Measurements from ENCODE around the gene NOC2L.

NOC2L gene

GRCh38 chr1:924656-925560, 34.1 kb downstream of the NOC2L start:
- Histone ChIP-seq H3K4me3 (IDR thresholded peaks at IDR 0.05; ENCODE audit: insufficient read depth, low read depth, low read length) (no peak overlapping the region), H3K4me1 (ENCODE audit: low read depth, poor library complexity, severe bottlenecking) (peaks cover 28% of the 10 kb centered on the region), H4K20me1 (ENCODE audit: insufficient read depth) (no peaks in the 10 kb centered on the region), H3K27ac (no peak overlapping the region), H3K4me2 (peak overlapping the region; percentile 33; the same call in 1 of the 2 replicates), H3K79me2 (ENCODE audit: insufficient read depth, low read depth) (no peaks in the 10 kb centered on the region), H3K9ac (no peak overlapping the region), H3K27me3 (ENCODE audit: insufficient read depth, low read depth) (peaks cover 96% of the 10 kb centered on the region), H3K36me3 (ENCODE audit: insufficient read depth) (no peaks in the 10 kb centered on the region), H2AFZ (ENCODE audit: low read depth) (no peak overlapping the region; the same call in 1 of the 2 replicates)
- TF ChIP-seq CTCF (conservative IDR thresholded peaks at IDR 0.05; ENCODE audit: low read depth, low read length): no peak

GRCh38 chr1:923991-924655, 34.9 kb downstream of the NOC2L start:
- no peak for TF ChIP-seq CTCF (conservative IDR thresholded peaks at IDR 0.05; ENCODE audit: low read depth, low read length)
- H3K4me3 ChIP-seq (IDR thresholded peaks at IDR 0.05; ENCODE audit: insufficient read depth, low read depth, low read length): no peak overlapping the region
- H4K20me1 ChIP-seq (ENCODE audit: insufficient read depth): no peaks in the 10 kb centered on the region
- H3K36me3 ChIP-seq (ENCODE audit: insufficient read depth): no peaks in the 10 kb centered on the region
- H3K79me2 ChIP-seq (ENCODE audit: insufficient read depth, low read depth): no peaks in the 10 kb centered on the region
- peaks cover 96% of the 10 kb centered on the region for H3K27me3 ChIP-seq (ENCODE audit: insufficient read depth, low read depth)
- H3K27ac ChIP-seq: no peak overlapping the region
- no peak overlapping the region for H3K9ac ChIP-seq
- H2AFZ ChIP-seq (ENCODE audit: low read depth): no peak overlapping the region; the same call in 1 of the 2 replicates
- H3K4me2 ChIP-seq: no peak overlapping the region; the same call in 1 of the 2 replicates
- peaks cover 31% of the 10 kb centered on the region for H3K4me1 ChIP-seq (ENCODE audit: low read depth, poor library complexity, severe bottlenecking)

DNA sequence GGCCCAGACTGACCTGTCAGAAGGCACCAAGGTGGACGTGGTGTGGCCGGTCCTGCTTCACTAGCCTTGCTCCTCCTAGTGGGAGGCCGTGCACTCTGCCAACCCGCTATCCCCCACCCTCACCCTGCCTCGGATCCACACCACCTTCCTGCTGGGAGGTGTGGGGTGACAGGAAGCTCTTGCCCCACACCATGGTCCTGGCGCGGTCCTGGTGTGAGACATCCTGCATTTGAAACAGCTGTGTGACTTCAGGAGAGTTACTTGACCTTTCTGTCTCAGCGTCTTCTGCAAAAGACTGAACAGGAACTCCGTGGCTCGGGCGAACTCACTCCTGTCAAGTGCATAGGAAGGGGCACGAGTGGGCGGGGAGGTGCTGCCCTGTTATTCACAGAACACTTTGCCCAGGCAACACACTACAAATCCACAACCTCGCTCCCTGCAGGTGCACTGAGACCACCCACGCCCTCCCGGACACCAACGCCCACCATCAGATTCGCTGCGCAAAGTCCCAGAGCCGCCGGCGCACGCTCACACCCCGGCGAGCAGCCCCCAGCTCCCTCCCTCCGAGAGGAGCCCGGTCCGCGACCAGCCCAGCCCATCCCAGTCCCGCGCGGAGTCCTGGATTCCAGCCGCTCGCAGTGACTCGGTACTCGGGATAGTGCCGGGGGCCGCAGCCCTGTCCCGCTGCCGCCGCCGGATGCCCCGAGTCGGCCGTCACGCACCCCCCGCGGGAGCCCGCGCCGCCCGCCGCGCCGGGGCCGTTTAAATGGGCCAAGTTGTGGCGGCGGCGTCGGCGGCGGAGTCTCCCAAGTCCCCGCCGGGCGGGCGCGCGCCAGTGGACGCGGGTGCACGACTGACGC, 35.7 kb downstream of the NOC2L start, which contains the start of gene SAMD11:
TSS of gene SAMD11 (plus strand) at position 793 of the 860 bp plus-strand sequence. CDS start 509 bp downstream, outside the sequence.
- TF ChIP-seq CTCF (conservative IDR thresholded peaks at IDR 0.05; ENCODE audit: low read depth, low read length): no peak
- H3K4me3 ChIP-seq (IDR thresholded peaks at IDR 0.05; ENCODE audit: insufficient read depth, low read depth, low read length): no peak within 1 kb of the TSS
- peak within 1 kb of the TSS; percentile 51; the same call in 1 of the 2 replicates for H3K4me2 ChIP-seq
- no peaks in the 10 kb centered on the region for H3K36me3 ChIP-seq (ENCODE audit: insufficient read depth)
- H3K4me1 ChIP-seq (ENCODE audit: low read depth, poor library complexity, severe bottlenecking): peaks cover 31% of the 10 kb centered on the region
- no peak within 1 kb of the TSS for H3K9ac ChIP-seq
- no peaks in the 10 kb centered on the region for H4K20me1 ChIP-seq (ENCODE audit: insufficient read depth)
- peaks cover 96% of the 10 kb centered on the region for H3K27me3 ChIP-seq (ENCODE audit: insufficient read depth, low read depth)
- H2AFZ ChIP-seq (ENCODE audit: low read depth): peak within 1 kb of the TSS; percentile 22
- no peaks in the 10 kb centered on the region for H3K79me2 ChIP-seq (ENCODE audit: insufficient read depth, low read depth)
- H3K27ac ChIP-seq: no peak within 1 kb of the TSS

All from KMS-11 (cell line).